ENCODE data around the gene MIB2. TPM values are rescaled to one million over a fixed set of nuclear protein-coding genes. Genes with fewer than 3 reads are reported as not detected.
A peak's percentile ranks its signal among the peaks of the same experiment; 100 is the strongest.

Gene MIB2
- total RNA-seq, 2 experiments from 2014 or later: 40.1 to 41.3 TPM

DNA sequence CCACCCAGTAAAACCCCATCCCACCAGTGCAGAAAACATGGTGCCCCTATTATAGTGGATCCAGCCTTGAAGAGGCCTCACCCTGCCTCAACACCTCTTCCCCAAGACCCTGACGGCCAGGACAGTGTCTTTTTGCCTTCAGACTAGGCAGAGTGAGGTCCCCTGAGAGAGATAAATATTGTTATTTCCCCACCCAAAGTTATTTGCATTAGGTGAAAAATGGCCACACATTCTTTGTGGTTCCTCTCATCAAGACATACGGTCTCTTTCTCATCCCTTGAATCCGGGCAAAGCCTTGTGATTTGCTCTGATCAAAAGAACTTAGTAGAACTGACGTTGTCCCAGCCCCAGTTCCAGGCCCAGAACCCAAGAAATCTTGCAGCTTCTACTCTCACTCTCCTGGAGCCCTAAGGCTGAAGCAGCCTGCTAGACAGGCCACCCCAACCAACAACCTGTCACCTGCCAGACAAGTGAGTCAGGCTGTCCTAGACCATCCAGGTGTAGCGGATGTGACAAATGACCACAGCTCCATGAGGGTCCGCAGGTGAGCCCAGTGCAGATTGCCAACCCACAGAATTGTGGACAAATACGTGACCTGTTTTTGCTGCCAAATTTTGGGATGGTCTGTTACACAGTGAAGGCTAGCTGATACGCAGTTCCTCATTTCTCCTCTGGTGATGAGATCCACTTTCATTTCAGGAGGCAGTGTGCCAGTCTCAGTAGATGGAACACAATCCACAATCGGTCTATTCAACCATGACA, 32.5 kb upstream of the MIB2 start:
- H3K9me3 Mint-ChIP-seq: no peaks in the 10 kb centered on the region
- CTCF ChIA-PET: no interaction called here
- no peak for ATAC-seq
- no peak for DNase-seq
- intact Hi-C loops (cut with micrococcal nuclease): no loop called here
- no peak overlapping the region for H3K4me3 Mint-ChIP-seq
- H3K27me3 Mint-ChIP-seq: peaks cover 13% of the 10 kb centered on the region
- H3K27ac Mint-ChIP-seq: no peak overlapping the region
- no peaks in the 10 kb centered on the region for H3K36me3 Mint-ChIP-seq (ENCODE audit: low read depth)
- H3K4me1 Mint-ChIP-seq (ENCODE audit: low read depth): peaks cover 4% of the 10 kb centered on the region
- POLR2A ChIA-PET: no interaction called here
- TF ChIP-seq, protein P1, sequence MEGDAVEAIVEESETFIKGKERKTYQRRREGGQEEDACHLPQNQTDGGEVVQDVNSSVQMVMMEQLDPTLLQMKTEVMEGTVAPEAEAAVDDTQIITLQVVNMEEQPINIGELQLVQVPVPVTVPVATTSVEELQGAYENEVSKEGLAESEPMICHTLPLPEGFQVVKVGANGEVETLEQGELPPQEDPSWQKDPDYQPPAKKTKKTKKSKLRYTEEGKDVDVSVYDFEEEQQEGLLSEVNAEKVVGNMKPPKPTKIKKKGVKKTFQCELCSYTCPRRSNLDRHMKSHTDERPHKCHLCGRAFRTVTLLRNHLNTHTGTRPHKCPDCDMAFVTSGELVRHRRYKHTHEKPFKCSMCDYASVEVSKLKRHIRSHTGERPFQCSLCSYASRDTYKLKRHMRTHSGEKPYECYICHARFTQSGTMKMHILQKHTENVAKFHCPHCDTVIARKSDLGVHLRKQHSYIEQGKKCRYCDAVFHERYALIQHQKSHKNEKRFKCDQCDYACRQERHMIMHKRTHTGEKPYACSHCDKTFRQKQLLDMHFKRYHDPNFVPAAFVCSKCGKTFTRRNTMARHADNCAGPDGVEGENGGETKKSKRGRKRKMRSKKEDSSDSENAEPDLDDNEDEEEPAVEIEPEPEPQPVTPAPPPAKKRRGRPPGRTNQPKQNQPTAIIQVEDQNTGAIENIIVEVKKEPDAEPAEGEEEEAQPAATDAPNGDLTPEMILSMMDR (IDR thresholded peaks at IDR 0.05): no peak

DNA sequence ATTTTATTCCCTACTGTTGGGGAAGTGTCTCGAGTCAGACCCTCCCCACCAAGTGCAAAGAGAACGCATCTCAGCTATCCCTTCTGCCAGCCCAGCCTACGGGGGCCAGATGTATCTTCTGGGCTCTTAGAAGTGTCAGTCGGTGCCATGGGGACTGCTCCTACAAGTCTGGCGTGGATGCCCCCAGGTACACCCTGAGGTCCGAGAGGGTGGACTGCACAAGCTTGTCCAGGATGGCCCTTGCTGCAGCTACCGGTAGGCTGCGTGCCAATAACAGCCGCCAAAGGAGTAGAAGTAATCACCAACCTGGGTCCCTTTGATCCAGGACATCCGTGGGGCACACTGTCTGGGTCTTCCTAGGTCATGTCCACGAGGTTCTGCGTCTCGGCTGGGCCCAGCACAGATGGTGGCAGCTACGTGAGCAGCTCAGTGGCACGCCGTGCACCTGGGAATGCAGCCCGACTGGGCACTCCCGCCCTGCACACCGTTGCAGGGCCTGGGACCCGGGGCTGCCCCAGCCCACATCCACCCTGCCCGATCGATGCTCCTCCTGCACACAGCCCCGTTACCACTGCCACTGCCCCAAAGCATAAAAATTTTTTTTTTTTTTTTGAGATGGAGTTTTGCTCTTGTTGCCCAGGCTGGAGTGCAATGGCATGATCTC, 31.8 kb upstream of the MIB2 start:
- ChIA-PET CTCF (no interaction called here), POLR2A (interaction anchor here (0.6 kb wide), 1 partner anchor 245 kb away, joined by 3 read pairs; no protein-coding TSS in a partner anchor)
- TF ChIP-seq, protein P1 (IDR thresholded peaks at IDR 0.05): no peak
- H3K4me3 Mint-ChIP-seq: no peak overlapping the region
- no peaks in the 10 kb centered on the region for H3K36me3 Mint-ChIP-seq (ENCODE audit: low read depth)
- intact Hi-C loops (cut with micrococcal nuclease): no loop called here
- ATAC-seq: no peak
- no peak for DNase-seq
- H3K27ac Mint-ChIP-seq: no peak overlapping the region
- no peaks in the 10 kb centered on the region for H3K9me3 Mint-ChIP-seq
- peaks cover 4% of the 10 kb centered on the region for H3K4me1 Mint-ChIP-seq (ENCODE audit: low read depth)
- H3K27me3 Mint-ChIP-seq: peaks cover 14% of the 10 kb centered on the region

DNA sequence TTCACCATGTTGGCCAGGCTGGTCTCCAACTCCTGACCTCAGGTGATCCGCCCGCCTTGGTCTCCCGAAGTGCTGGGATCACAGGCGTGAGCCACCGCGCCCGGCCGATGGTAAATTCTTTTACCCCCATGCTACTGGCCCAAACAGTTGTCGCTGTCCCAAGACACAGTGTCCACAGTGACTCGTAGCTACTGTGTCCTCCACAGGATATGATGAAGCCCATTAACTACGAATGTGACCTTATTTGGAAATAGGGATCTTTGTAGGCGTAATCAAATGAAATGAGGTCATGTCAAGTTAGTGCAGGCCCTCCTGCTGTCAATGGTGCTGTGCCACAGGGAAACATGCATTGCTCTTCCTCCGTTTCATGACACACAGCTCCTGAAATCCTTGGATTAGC, 23.8 kb upstream of the MIB2 start:
- CTCF ChIA-PET: no interaction called here
- TF ChIP-seq, protein P1 (IDR thresholded peaks at IDR 0.05): no peak
- H3K36me3 Mint-ChIP-seq (ENCODE audit: low read depth): no peaks in the 10 kb centered on the region
- peaks cover 5% of the 10 kb centered on the region for H3K27me3 Mint-ChIP-seq
- no peak overlapping the region for H3K27ac Mint-ChIP-seq
- POLR2A ChIA-PET: interaction anchor here (0.8 kb wide), 1 partner anchor 62 kb away, joined by 3 read pairs; no protein-coding TSS in a partner anchor
- no peak for DNase-seq
- intact Hi-C loops (cut with micrococcal nuclease): no loop called here
- H3K4me1 Mint-ChIP-seq (ENCODE audit: low read depth): no peaks in the 10 kb centered on the region
- no peaks in the 10 kb centered on the region for H3K9me3 Mint-ChIP-seq
- peak; percentile 30 for ATAC-seq
- no peak overlapping the region for H3K4me3 Mint-ChIP-seq

DNA sequence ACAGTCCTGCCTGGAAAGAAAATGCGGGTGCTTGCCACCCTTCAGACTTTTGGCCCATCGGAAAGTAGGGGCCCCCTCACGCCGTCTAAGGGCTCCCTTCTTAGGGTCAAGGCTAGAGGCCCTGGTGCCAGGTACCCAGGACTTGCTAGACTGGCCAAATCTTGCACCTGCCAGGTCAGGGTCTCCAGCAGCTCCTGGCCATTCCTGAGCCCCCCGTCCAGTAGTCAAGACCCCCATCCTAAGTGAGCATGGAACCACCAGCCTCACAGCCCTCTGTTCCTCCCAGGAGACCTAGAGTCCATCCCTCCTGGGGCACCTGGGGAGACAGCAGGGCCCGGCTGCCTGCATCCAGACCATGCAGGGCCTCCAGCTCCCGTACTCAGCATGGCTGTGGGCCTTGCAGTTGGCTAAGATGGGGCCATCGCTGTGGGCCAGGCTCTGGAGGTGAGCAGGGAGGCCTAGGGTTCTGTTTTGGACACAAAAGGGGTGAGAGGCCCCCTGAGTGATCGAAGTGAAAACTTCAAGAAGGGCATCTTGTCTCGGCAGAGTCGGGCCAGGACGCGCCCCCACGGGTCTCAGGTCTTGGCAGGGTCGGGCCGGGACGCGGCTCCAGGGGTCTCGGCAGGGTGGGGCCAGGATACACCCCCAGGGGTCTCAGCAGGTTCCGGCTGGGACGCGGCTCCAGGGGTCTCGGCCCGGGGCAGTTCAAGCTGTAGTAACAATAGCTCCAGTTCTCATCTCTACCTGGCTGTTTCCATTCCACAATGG, 21.3 kb upstream of the MIB2 start:
- Mint-ChIP-seq H3K9me3 (no peaks in the 10 kb centered on the region), H3K27me3 (peaks cover 8% of the 10 kb centered on the region), H3K4me3 (no peak overlapping the region), H3K4me1 (ENCODE audit: low read depth) (peaks cover 9% of the 10 kb centered on the region), H3K36me3 (ENCODE audit: low read depth) (no peaks in the 10 kb centered on the region), H3K27ac (no peak overlapping the region)
- POLR2A ChIA-PET: interaction anchor here (1.0 to 1.5 kb wide), 3 partner anchors 20 to 24 kb away, joined by 3 to 5 read pairs (median 3); no protein-coding TSS in a partner anchor
- no peak for ATAC-seq
- intact Hi-C loops (cut with micrococcal nuclease): no loop called here
- TF ChIP-seq, protein P1 (IDR thresholded peaks at IDR 0.05): no peak
- DNase-seq: no peak
- CTCF ChIA-PET: no interaction called here
